Measurements from ENCODE around the gene SLC16A8. TPM values are rescaled to one million over a fixed set of nuclear protein-coding genes. Genes with fewer than 3 reads are reported as not detected.

The SLC16A8 gene
- total and polyA plus RNA-seq, 10 of the 15 experiments (the other 5 are each of a cell fraction or from before 2014, with no cell fraction given), result not detected

- TF ChIP-seq, protein P1, sequence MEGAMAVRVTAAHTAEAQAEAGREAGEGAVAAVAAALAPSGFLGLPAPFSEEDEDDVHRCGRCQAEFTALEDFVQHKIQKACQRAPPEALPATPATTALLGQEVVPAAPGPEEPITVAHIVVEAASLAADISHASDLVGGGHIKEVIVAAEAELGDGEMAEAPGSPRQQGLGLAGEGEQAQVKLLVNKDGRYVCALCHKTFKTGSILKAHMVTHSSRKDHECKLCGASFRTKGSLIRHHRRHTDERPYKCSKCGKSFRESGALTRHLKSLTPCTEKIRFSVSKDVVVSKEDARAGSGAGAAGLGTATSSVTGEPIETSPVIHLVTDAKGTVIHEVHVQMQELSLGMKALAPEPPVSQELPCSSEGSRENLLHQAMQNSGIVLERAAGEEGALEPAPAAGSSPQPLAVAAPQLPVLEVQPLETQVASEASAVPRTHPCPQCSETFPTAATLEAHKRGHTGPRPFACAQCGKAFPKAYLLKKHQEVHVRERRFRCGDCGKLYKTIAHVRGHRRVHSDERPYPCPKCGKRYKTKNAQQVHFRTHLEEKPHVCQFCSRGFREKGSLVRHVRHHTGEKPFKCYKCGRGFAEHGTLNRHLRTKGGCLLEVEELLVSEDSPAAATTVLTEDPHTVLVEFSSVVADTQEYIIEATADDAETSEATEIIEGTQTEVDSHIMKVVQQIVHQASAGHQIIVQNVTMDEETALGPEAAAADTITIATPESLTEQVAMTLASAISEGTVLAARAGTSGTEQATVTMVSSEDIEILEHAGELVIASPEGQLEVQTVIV (IDR thresholded peaks at IDR 0.05; ENCODE audit: borderline replicate concordance, partially characterized antibody), result no peak
These were observed 23.9 kb upstream of the SLC16A8 start (continued) for GRCh38 chr22:38107692-38108515.

DNA sequence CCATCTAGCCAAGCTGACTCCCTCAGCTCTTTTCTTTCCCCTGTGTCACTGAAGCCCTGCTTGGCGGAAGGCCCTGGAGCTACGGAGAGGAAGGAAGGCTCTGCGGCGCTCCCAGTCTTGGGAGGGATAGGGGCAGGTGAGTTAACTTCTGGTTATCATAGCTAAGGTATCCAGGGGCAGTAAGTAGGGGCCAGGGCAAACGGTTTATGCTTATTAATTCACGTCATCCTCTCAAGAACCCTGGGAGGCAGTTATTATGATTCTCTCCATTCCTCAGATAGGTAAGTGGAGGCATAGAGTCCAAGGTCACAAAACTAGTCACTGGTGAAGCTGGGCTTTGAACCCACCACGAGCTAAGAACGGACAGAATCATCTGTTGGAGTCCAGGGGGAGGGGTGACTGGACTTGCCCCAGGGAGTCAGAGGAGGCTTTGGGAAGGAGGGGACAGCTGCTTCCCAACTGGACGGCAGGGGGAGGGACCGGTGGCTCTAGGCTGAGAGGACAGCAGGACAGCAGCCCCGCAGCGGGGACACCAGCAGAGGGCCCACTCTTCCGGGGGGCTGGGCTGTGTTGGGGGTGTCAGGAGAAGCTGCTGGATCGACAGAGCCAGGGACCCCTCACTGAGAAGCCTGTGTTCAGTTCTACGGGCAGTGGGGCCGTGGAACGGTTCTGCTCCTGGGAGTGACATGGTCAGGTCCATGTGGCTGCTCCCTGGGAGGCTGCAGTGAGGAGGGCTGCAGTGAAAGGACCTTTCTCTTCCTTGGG is 23.0 kb upstream of the SLC16A8 start:
- H3K4me3 ChIP-seq, result no peak overlapping the region
- POLR2A ChIA-PET, result no interaction called here
- H3K4me1 ChIP-seq (ENCODE audit: control insufficient read depth, insufficient read depth, low read length), result no peaks in the 10 kb centered on the region
- H2AFZ ChIP-seq (ENCODE audit: control insufficient read depth, low read depth, low read length), result no peak overlapping the region
- intact Hi-C loops (cut with micrococcal nuclease; ENCODE audit: unreplicated experiment) (no loop called here), in situ Hi-C loops (cut with MboI) (no loop called here)
- no peak for TF ChIP-seq HDGF (IDR thresholded peaks at IDR 0.05)
- no peak for TF ChIP-seq DPF2 (IDR thresholded peaks at IDR 0.05)
- TF ChIP-seq TCF3 (IDR thresholded peaks at IDR 0.05; ENCODE audit: borderline replicate concordance, insufficient read depth, low read depth, low read length), result no peak
- H3K36me3 ChIP-seq (ENCODE audit: control insufficient read depth in 2 of 2, insufficient read depth in 2 of 2, low read length in 1 of 2), result no peaks in the 10 kb centered on the region
- no peaks in the 10 kb centered on the region for H4K20me1 ChIP-seq (ENCODE audit: control insufficient read depth, insufficient read depth)
- no peak overlapping the region for H3K27ac ChIP-seq (ENCODE audit: control insufficient read depth, insufficient read depth)
- SMC1A ChIA-PET (ENCODE audit: uncharacterized antibody, unreplicated experiment), result no interaction called here
- no peak for FAIRE-seq
- no peaks in the 10 kb centered on the region for H3K27me3 ChIP-seq (replicated peaks in 1 of 2; ENCODE audit: control insufficient read depth in 2 of 2, insufficient read depth in 2 of 2, low read length in 1 of 2)
- ATAC-seq, result no peak
- H3K9me3 ChIP-seq (replicated peaks; ENCODE audit: control insufficient read depth, insufficient read depth, low read length), result no peaks in the 10 kb centered on the region
- no peaks in the 10 kb centered on the region for H3K79me2 ChIP-seq (ENCODE audit: control insufficient read depth, insufficient read depth, low read length)
- DNase-seq (ENCODE audit: low read depth, low spot score), result no peak
- H3K4me2 ChIP-seq (ENCODE audit: control insufficient read depth, insufficient read depth), result no peak overlapping the region
- RAD21 ChIA-PET (ENCODE audit: unreplicated experiment), result no interaction called here
- no peak overlapping the region for H3K9ac ChIP-seq (ENCODE audit: control insufficient read depth, insufficient read depth, low read length)
- CTCF ChIA-PET, result interaction anchor here (0.9 kb wide), 1 partner anchor 55 kb away, joined by 4 read pairs; no protein-coding TSS in a partner anchor
- 47% methylated on average over 17 of the region's 17 CpGs for WGBS (ENCODE audit: insufficient coverage, insufficient replicate concordance, low lambda C conversion rate, missing lambda C conversion rate)
- no TSS peak for BruUV-seq (replicated peaks)

Data from GM12878 (cell line).